HG03064 (cell line): ENCODE results near the gene CAMP.
"Not testable (repeated sequence)": the region's sequence is repeated elsewhere in the genome, so short reads cannot be mapped to it uniquely, and the experiment has no call there.

Source experiments
- ATAC-seq: cut with Tn5 transposase; IDR thresholded peaks from one replicate; pipeline ENCODE4 v1.9.1; 2021; ENCODE audit warnings: low read depth; ENCODE audit not compliant: unreplicated experiment

The CAMP gene

DNA sequence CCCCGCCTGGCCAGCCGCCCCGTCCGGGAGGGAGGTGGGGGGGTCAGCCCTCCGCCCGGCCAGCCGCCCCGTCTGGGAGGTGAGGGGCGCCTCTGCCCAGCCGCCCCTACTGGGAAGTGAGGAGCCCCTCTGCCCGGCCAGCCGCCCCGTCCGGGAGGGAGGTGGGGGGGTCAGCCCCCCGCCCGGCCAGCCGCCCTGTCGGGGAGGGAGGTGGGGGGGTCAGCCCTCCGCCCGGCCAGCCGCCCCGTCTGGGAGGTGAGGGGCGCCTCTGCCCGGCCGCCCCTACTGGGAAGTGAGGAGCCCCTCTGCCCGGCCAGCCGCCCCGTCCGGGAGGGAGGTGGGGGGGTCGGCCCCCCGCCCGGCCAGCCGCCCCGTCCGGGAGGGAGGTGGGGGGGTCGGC lies 11.5 kb upstream of the CAMP start:
- not testable (repeated sequence) for ATAC-seq

DNA sequence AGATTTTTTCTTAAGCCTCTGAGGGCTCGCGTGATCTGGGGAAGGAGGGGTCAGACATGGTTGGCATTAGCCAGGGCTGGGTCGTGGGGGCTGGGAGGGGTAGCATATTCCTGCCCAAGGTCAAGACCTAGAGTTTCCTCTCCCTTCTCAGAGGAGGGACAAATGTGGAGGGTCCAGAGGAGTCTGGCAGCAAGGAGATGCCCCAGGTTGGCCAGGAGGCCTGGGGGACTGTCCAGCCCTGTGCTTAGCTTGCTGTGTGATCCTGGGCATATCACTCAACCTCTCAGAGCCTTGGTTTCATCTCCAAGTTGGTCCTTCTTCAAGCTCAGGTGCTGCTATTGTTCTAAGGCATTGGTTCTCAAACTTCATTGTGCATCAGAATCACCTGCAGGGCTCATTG lies 9.1 kb upstream of the CAMP start:
- ATAC-seq, result no peak

DNA sequence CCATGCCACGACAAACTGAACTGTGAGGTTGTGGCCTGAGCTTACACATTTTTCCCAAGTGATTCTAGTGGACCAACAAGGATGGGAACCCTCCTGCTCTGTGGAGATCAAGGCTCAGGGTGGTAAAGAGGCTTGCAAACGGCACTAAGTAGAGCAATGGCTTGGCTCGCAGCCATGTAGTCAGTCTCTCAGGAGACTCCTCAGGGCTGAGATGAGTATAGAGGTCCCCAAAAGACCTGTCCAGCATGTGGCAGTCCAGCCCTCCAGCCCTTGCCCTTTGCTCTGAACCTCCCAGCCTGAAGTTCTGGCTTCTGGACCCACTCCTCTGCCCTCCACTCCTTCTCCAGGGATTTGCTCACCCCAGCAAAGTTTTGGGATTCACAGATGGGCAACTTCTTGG lies 8.3 kb upstream of the CAMP start:
- ATAC-seq, result no peak

DNA sequence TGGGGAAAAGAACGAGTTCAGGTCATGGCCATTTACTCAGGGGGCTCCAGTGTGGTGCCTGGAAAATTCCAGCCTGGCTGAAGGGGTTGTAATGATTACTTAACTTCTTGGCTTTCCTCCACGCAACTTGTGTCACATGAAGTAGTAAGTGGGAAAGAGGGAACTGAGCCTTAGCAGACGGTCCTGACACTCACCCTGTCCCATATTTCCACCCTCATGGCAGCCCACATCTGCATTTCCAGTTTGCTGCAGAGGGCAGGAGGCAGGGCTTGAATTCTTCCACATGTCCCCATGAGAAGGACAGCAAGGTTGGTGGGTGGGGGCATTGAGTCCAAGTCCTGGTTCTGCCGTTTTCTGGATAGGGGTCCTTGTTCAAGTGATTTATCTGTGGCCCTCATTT lies 7.8 kb upstream of the CAMP start:
- ATAC-seq, result no peak

DNA sequence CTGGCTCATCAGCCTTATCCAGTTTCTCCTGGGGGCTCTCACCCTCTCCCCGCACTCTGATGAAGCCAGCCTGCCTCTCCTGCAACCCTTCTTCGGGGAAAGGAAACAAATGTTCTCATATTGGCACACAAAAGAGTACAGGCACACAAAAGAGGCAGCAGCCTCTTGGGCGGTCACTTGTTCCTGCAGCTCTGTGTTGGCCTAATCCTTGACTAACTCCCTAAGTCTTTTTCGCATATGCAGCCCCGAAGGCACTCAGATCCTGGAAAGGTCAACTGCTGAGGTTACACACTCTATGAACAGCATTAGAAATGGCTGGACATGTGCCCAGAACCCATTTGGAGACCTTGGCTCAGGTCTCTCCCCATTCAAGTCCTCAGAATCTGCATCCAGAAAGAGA lies 7.4 kb upstream of the CAMP start:
- no peak for ATAC-seq

DNA sequence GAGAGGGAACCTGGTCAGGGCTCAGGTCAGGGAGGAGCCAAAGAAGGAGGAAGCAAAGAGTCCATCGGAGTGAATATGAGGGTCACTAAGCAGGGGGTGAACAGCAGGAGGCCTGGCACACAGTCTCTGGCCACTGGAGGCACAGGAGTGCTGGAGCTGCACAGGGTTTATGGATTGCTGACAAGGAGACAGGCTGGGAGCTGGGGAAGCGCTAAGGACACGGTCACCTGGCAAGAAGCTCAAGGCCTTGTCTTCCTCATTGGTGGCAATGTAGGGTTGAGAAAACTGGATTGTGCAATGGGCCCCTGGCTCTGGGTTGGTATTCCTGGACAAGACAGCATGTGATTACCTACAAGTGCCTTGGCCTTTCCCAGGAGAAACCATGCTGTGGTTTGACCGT lies 5.8 kb upstream of the CAMP start:
- ATAC-seq, result no peak

DNA sequence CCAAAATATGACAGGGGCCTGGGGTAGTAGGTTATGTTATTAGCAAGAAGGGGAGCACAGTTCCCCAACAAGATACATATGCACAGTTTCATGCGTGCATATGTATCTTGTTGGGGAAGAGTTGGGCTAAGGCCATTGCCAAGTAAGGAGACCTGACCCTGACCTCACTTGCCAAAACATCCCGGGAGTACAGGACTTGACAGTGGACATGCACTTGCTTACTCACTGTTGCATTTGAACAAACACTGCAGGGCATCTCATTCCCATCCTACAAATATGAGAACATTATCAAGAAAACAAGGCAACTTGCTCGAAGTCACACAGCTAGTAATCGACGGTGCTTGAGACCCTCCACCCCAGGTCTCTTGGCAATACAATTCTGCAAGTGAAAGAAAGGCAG lies 4.8 kb upstream of the CAMP start:
- ATAC-seq, result no peak

DNA sequence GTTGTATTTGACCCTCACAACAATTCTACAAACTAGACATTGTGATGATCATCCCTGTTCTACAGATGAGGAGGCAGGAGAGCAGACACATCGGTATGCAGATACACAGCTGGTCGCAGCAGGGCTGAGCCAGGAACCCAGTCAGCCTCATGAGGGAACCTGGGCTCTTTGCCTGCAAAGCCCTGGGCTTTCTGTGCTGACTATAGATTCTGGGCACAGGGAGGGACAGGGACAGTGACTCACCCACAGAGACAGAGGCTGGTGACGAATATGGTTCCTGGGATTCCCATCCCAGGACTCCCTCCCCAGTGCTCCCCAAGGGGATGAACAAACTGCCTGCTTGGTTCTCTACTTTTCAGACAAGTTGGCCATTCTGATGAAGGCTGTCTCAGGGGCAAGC lies 3.8 kb upstream of the CAMP start:
- ATAC-seq, result no peak

DNA sequence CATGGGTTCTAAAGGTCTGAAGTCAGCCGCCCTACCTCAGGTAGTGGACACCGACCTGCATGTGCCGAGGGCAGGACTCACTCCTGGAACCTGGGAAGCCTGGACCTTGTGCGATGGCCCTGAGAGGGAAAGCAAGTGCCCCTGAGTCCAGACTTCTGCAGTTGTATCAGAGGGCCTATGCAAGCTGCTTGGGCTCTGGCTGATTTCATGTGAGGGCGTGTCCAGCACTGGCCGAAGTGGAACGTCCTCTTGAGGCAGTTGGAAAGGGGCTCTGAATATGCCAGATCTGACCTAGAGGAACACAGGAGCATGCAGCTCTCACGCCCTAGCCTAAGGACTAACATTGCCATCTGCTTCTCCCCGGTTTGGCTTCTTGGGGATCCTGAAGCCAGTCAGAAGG lies 2.5 kb upstream of the CAMP start:
- ATAC-seq, result no peak

DNA sequence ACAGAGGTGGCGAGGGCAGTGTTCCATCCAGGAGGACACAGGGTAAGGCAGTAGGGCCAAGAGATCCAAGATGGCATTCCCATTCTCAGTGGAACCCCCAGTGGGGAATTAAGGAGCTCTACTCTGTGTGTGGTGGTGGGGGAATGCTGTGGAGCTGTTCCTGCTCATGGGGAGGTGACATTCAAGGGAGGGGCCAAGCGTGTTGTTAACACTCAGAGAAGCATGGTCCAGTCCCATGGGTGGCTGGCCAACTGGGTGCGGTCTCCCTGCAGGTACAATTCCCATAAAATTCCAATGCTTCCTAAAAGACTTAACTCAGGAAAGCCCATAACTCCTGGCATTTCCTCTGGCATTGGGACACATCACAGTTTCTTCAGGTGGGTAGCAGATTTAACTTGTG lies 2.3 kb downstream of the CAMP start:
- ATAC-seq, result no peak

DNA sequence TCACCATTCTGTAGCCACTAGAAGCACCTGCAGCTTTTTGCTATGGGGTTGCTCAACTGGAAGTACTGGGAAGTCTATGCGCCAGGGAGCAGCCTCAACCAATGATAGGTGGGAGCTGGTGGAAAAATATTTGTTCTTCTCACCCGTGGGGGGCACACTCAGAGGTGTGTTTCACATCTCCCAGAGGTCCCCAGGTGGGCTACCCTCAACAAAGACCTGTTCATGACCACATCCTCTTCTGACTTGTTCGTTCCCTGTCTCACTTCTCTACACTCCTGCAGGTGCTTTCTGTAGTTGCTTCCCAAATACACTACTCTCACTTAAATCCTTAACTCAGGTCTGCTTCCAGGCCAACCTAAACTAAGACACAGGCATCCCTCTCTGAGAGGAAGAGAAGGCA lies 3.6 kb downstream of the CAMP start:
- ATAC-seq, result no peak

DNA sequence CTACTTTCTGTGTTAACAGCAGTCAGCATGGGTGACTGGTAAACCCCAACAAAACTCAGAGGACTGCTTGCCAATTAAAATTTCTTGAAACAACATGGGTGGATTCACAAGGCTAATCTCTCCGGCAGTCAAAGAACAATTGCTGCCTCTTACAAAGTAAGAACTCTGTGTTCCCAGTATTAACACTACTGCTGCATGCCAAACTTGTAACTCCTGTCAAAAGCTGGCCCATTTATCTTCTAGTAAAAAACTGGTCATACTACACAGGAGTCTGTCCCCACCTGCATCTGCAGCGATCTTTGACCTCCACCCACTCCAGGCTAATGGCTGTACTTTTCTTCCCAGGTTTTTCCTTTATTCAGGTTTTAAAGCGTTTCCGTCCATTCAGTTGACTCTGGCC lies 8.9 kb downstream of the CAMP start:
- ATAC-seq, result no peak

DNA sequence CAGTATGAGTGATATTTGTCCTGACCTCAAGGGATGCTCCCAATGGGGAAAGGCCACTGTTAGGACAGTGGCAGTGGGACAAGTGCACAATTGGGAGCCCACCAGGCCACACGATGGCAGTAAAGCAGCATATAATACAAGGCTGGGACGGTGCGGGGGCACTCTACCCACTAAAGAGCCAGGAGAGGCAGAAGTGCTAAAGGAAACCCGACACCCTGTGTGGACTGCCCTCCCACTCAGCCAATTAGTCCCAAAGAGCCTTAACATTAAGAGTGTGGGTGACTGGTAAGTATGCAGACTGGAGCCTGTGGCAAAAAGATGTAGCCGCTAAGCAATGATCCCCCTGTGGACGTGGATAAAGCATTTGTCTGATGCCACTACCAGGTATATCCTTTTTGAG lies 9.4 kb downstream of the CAMP start:
- no peak for ATAC-seq

DNA sequence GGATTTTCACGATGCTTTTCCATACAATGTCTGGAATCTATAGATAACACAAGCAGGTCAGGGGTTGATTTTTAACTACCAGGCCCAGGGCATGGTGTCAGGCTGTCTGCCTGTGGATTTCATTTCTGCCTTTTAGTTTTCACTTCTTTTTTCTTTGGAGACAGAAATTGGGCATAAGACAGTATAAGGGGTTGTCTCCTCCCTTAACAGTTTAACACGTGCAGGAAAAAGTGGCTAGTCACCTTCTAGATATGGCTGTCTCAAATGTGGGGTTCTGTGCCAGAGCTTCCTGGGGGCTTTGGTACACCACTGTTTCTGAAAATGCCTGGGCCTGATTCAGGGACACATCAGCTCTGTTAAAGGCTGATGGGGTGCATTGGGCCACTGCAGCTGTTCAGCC lies 10.2 kb downstream of the CAMP start:
- no peak for ATAC-seq

DNA sequence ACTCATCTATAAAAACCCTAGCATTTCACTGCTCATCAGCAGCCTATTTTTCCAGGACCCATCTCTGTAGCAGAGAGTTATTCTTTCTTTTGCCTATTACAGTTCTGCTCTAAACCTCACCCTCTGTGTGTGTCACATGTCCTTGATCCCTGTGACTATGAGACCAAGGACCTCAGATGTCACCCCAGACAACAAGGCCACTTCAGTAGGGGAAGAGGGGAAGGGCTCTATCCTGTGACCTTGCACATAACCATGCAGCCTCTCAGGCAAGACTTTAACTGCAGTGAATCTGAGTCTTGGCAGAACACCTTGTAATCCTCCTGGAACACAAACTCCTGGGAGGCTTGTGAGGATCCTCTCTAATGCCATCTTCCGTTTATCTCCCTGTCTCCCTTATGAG lies 13.2 kb downstream of the CAMP start:
- no peak for ATAC-seq

DNA sequence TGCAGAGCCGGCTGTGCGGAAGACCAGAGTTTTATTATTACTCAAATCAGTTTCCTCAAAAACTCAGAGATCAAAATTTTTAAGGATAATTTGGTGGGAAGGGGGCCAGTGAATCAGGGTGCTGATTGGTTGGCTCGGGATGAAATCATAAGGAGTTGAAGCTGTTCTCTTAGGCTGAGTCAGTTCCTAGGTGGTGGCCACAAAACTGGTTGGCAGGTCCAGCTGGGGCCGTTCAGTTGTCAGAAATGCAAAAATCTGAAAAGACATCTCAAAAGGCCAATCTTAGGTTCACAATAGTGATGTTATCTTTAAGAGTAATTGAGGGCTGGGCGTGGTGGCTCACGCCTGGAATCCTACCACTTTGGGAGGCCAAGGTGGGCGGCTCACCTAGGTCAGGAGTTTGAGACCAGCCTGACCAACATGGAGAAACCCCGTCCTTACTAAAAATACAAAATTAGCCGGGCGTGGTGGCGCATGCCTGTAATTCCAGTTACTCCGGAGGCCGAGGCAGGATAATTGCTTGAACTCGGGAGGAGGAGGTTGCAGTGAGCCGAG lies 15.3 kb downstream of the CAMP start:
- no peak for ATAC-seq

DNA sequence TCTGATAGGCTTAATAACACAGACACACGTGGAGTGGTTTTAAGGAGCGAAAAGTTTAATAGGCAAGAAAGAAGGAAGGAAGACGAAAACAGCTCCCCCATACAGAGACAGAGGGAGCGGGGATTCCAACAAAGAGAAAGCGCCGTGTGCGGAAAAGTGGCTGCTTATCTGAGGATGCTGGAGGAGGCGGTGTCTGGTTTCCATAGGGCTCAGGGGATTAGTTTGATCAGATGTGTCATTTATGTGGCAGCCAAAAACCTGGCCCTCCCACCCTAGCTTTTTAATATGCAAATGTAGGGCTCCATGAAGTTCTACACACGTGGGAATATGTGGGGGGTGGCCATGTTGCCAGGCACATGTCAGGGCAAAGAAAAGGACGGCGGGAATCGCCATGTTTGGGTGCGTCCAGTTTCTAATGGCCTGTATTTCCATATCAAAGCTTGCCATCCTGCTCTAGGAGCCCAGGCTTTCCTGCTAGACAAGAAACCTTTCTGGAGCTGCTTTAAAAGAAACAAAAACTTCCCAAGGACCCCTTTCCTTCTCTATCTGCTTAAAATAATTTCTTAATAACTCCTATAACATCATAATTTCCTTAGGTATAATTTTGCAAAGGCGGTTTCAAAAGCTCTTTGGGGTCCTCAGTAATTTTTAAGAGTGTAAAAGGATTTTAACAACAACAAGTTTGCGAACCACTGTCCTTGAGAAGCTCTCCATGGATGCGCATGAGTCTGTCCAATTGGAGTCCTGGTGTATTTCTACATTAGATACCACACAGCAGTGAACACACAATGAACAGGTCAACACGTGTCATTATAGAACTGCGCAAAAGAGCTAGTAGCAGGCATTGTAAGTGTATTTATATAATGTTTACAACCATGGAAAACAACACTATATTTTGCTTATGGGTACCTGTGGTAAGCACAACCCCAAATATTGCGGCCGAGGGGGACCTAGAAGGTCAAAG lies 17.0 kb downstream of the CAMP start:
- ATAC-seq, result no peak

DNA sequence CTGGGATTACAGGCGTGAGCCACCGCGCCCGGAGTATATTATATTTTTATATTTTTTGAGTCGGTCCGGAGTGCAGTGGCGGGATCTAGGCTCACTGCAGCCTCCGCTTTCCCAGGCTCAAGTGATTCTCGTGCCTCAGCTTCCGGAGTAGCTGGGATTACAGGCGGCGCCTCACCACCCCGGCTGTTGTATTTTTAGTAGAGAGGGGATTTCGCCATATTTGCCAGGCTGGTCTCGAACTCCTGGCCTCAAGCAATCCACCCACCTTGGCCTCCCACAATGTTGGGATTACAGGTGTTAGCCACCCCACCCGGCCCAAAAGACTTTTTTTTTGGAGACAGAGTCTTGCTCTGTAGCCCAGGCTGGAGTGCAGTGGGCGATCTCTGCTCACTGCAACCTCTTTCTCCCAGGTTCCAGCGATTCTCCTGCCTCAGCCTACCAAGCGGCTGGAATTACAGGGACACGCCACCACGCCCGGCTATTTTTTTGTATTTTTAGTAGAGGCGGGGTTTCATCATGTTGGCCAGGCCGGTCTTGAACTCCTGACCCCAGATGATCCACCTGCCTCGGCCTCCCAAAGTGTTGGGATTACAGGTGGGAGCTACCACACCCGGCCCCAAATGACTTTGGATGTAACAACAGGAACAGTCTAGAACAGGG lies 18.6 kb downstream of the CAMP start:
- no peak for ATAC-seq

DNA sequence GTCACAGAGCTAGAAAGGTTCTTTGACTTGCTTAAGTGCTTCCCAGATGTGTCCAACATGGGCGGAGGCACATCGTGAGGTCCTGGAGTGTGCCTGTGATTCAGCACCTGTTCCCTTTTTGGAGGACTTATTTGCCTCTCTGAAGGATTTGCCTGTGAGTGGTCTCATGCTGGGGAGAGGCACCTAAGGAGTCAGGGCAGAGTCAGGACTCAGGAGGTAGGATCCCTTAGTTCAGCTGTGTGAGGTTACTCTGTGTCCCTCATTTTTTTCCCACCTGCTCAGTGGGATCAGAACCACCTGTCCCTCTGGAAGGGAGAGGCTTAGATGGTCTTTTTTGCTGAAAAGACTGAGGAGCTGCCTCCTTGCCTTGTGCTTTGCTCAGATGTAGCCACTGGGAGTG lies 20.6 kb downstream of the CAMP start:
- ATAC-seq, result no peak

DNA sequence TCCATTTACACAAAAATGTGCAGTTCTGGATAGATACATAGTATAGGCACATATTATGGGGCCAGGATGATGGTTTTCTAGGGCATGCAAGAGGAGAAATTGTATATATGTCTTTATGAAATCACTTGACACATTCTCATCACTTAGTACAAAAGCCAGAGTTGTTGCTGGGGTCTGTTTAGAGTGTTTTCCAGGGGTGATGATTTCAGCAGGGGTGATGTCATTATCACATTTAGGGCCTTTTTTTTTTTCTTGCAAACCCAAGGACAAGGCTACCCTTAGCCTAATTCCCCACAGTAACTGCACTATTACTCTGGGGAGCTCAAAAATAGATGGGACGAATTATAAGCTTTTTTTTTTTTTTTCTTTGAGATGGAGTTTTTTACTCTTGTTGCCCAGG lies 21.2 kb downstream of the CAMP start:
- no peak for ATAC-seq

DNA sequence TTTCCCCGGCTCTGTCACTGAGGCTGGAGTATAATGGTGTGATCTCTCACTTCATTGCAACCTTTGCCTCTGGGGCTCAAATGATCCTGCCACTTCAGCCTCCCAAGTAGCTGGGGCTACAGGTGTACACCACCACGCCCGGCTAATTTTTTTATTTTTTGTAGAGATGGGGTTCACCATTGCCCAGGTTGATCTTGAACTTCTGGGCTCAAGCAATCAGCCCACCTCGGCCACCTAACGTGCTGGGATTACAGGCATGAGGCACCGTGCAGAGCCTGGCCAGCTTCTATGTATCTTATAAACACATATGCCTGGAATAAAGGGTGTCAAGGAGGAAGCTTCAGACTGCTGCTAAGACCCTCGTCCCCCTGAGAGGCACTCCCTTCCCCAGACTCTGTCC lies 21.8 kb downstream of the CAMP start:
- ATAC-seq, result no peak

DNA sequence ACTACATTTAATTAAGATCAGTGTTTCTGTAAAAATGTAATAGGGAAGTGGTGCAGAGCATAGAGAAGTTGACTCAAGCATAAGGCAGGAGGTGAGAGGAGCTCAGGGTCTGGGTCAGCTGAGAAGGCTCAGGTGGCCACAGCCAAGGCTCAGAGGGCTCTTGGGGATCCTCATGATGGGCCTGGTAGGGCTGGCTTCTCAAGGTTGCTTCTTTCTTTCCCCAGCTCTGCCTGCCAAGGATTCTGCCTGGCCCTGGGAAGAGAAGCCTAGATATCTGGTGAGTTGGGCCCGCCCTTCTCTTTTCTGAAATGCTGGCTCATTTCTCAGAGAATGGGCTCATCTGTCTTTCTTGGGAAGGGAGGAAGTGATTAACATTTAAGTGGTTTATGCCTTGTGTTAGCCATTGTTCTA lies 24.1 kb downstream of the CAMP start:
- no peak for ATAC-seq
